ENCODE measurements around the gene SPOCD1.
A peak's percentile ranks its signal among the peaks of the same experiment; 100 is the strongest.
"Not testable (repeated sequence)": the region's sequence is repeated elsewhere in the genome, so short reads cannot be mapped to it uniquely, and the experiment has no call there.

Gene SPOCD1

GRCh38 chr1:31818206-31818605 lies 2.4 kb upstream of the SPOCD1 start:
- Histone ChIP-seq H3K36me3 (no peaks in the 10 kb centered on the region), H3K4me3 (ENCODE audit: low read depth in 1 of 2, low read length in 1 of 2) (no peak overlapping the region), H3K27me3 (no peaks in the 10 kb centered on the region), H3K4me1 (ENCODE audit: control insufficient read depth in 1 of 2, insufficient read depth in 1 of 2, low read depth in 1 of 2, low read length in 1 of 2) (peaks cover 22 to 33% of the 10 kb centered on the region in 2 experiments), H3K27ac (peak overlapping the region; percentile 68), H3K9me3 (no peaks in the 10 kb centered on the region)
- no peak for TF ChIP-seq CTCF (IDR thresholded peaks at IDR 0.05)

GRCh38 chr1:31816947-31817346 lies 1.1 kb upstream of the SPOCD1 start:
- peaks cover 16 to 28% of the 10 kb centered on the region in 2 experiments for H3K4me1 ChIP-seq (ENCODE audit: control insufficient read depth in 1 of 2, insufficient read depth in 1 of 2, low read depth in 1 of 2, low read length in 1 of 2)
- H3K9me3 ChIP-seq; H3K27me3 ChIP-seq; H3K4me3 ChIP-seq (ENCODE audit: low read depth in 1 of 2, low read length in 1 of 2); H3K27ac ChIP-seq; H3K36me3 ChIP-seq: not testable (repeated sequence)

GRCh38 chr1:31816501-31816900 lies 679 bp upstream of the SPOCD1 start:
- H3K4me1 ChIP-seq (ENCODE audit: control insufficient read depth in 1 of 2, insufficient read depth in 1 of 2, low read depth in 1 of 2, low read length in 1 of 2) = peaks cover 16 to 28% of the 10 kb centered on the region in 2 experiments
- not testable (repeated sequence) for H3K27me3 ChIP-seq; H3K27ac ChIP-seq; H3K36me3 ChIP-seq; H3K9me3 ChIP-seq; H3K4me3 ChIP-seq (ENCODE audit: low read depth in 1 of 2, low read length in 1 of 2)

GRCh38 chr1:31815307-31815645 lies 546 bp downstream of the SPOCD1 start:
- Histone ChIP-seq H3K27me3 (no peaks in the 10 kb centered on the region), H3K4me1 (ENCODE audit: control insufficient read depth in 1 of 2, insufficient read depth in 1 of 2, low read depth in 1 of 2, low read length in 1 of 2) (peaks cover 16 to 28% of the 10 kb centered on the region in 2 experiments), H3K27ac (peak overlapping the region; percentile 11), H3K4me3 (ENCODE audit: low read depth in 1 of 2, low read length in 1 of 2) (no peak overlapping the region), H3K9me3 (no peaks in the 10 kb centered on the region), H3K36me3 (no peaks in the 10 kb centered on the region)
- TF ChIP-seq CTCF (IDR thresholded peaks at IDR 0.05) = no peak

- Histone ChIP-seq H3K9me3 (no peaks in the 10 kb centered on the region), H3K27ac (no peak overlapping the region), H3K27me3 (no peaks in the 10 kb centered on the region), H3K4me3 (ENCODE audit: low read depth in 1 of 2, low read length in 1 of 2) (no peak overlapping the region), H3K4me1 (ENCODE audit: control insufficient read depth in 1 of 2, insufficient read depth in 1 of 2, low read depth in 1 of 2, low read length in 1 of 2) (peaks cover 16 to 28% of the 10 kb centered on the region in 2 experiments), H3K36me3 (no peaks in the 10 kb centered on the region)
- no peak for TF ChIP-seq CTCF (IDR thresholded peaks at IDR 0.05)
These were observed 1.1 kb downstream of the SPOCD1 start for GRCh38 chr1:31814631-31815306.

- H3K36me3 ChIP-seq = no peaks in the 10 kb centered on the region
- H3K9me3 ChIP-seq = no peaks in the 10 kb centered on the region
- no peak for TF ChIP-seq CTCF (IDR thresholded peaks at IDR 0.05)
- no peak overlapping the region for H3K27ac ChIP-seq
- peaks cover 12 to 26% of the 10 kb centered on the region in 2 experiments for H3K4me1 ChIP-seq (ENCODE audit: control insufficient read depth in 1 of 2, insufficient read depth in 1 of 2, low read depth in 1 of 2, low read length in 1 of 2)
- H3K27me3 ChIP-seq = no peaks in the 10 kb centered on the region
- no peak overlapping the region for H3K4me3 ChIP-seq (ENCODE audit: low read depth in 1 of 2, low read length in 1 of 2)
These were observed 1.7 kb downstream of the SPOCD1 start for GRCh38 chr1:31814041-31814511.

Measured in neutrophil (primary cell).